CD4-positive, alpha-beta T cell treated with Interferon alpha-2 for 1 hour (primary cell): ENCODE results near the gene KCND2.
"Not testable (repeated sequence)": the region's sequence is repeated elsewhere in the genome, so short reads cannot be mapped to it uniquely, and the experiment has no call there.

ENCODE experiments used
- DNase-seq, 2 donors: peaks; one replicate each; pipeline ENCODE4 v3.0.0-alpha.2; 2020 to 2022

Gene KCND2

DNA sequence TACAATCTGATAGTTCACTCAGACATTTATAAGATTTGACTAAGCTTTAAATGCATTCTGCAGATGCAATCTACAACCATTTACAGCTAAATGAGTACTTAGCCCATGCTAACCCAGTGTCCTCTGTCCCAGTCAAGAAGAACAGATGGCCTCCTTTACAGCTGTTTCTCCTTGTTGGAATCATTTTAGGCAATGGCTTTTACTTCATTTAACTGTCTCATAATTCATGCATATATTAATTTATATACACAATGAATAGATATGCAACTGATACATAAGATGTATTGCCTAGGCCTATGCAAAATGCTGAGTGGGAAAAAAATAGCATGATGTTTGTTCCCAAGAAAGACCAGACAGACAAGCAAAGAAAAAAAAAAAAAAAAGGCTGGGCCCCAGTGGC lies 502.8 kb downstream of the KCND2 start:
- DNase-seq, result no peak

DNA sequence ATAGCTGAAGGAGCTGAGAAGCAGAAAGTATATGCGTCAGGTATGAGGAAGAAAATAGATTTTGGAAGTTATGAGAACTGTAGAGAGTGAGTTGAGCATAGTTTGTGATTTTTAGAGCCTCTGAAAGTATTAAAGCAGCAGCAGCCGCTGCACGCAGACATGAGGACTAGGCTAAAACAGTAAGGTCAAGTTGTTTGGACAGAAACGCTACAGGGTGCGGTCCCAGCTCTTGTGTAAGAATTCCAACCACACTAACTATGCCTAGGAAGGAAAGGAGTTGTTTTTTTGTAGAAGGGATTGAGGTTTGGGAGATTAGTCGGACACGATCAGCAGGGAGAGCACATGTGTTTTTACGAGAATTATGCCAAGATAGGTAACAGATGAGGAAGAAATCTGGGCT lies 506.1 kb downstream of the KCND2 start:
- not testable (repeated sequence) for DNase-seq

DNA sequence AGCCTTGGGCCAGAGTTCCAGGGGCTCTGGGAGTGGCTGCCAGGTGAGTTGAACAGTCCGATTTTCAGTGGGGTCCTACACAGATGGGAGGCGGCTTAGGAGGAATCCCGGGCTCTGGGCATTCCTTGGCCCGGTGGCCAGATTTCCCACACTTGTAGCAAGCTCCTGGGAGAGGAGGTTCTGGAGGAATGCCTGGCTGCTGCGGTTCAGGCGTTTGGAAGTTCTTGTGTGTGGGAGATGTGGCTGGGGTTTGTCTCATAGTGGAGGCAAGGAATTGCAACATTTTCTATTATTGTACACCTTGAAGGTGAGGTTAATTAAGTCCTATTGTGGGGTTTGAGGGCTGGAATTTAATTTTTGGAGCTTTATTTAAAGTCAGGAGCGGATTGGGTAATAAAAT lies 507.5 kb downstream of the KCND2 start:
- not testable (repeated sequence) for DNase-seq

DNA sequence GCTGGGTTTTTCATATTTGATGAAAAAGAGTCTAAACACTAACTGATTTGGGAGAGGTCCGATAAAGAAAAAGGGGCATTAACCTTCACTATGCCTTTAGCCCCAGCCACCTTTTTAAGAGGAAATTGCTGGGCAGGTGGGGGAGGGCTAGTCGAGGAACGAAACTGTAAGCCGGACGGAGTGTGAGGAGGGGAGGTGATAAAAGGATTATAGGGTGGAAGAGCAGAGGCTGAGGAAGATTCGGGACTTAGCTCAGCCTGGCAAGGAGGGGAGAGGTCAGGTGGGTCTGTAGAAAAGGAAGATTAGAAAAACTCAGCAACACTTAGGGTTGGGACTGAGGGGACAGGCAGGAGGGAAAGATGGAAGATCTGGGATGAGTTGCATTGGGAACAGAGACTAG lies 508.0 kb downstream of the KCND2 start:
- no peak for DNase-seq

DNA sequence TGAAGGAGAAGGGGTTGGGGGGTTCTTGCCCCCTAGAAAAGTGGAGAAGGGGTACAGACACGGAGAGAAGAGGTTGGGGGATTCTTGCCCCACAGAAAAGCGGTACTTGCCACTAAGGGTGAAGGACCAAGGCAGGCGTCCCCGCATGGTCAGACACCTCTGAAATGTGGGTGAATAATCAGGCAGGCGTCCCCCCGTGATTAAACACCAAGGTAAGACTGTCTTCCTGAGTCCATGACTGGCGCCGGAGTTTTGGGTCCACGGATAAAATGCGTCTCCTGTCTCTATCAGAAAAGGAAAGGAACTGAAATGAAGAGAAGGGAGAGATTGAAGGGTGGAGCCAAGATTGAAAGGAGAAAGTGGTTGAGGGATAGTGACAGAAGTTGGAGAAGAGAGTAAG lies 508.9 kb downstream of the KCND2 start:
- DNase-seq, result not testable (repeated sequence)

DNA sequence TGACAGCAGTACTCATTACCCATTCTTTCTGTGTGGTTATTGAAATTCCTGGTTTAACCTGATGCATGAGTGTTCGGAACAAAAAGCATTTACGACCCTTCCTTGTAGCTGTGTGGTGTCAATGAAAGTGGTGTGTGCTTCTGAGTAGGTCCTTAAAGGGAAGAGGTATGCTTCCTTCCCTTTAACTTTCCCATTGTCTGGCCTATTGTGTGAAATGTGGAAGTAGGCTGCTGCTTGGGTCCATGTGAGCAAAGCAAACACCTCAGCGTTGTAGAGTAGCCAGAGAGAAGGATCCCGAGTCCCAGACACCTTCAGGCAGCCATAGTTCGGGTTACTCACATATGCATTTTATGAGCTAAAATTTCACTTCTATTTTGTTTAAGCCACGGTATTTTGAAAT lies 510.3 kb downstream of the KCND2 start:
- no peak for DNase-seq

DNA sequence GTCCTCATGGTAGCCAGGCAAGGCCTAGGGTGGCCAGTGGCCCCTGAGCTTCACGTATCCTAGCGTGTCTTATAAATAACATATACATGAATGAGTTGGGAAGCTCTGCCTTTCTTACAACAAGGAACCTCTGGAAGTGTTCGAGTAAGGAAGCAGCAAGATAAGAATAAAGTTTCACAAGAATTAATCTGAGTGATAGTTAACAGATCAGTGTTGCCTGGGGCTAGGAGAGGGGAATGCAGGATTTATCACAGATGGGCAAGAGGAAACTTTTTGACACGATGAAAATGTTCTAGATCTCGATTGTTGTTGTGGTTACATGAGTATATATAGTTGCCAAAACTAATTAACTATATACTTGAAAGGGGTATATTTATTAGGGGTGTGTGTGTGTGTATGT lies 510.7 kb downstream of the KCND2 start:
- DNase-seq, result no peak

DNA sequence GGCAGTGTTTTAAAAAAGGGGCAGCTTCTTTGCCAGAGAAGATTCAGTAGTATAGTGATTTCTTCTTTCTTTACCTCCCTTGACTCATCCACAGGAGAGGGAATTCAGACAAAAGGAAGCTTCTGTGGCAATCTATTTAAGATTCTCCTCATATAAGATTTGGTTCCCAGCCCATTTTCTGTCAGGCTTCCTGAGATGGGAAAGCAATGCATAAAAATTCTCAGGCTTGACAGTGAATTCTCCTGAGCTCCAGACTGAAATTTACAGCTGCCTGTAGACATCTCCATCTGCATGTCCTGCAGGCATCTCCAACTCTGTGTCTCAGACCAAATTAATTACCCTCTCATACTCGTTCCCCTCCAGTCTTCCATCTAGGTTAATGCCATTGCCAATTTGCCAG lies 512.1 kb downstream of the KCND2 start:
- DNase-seq, result no peak

DNA sequence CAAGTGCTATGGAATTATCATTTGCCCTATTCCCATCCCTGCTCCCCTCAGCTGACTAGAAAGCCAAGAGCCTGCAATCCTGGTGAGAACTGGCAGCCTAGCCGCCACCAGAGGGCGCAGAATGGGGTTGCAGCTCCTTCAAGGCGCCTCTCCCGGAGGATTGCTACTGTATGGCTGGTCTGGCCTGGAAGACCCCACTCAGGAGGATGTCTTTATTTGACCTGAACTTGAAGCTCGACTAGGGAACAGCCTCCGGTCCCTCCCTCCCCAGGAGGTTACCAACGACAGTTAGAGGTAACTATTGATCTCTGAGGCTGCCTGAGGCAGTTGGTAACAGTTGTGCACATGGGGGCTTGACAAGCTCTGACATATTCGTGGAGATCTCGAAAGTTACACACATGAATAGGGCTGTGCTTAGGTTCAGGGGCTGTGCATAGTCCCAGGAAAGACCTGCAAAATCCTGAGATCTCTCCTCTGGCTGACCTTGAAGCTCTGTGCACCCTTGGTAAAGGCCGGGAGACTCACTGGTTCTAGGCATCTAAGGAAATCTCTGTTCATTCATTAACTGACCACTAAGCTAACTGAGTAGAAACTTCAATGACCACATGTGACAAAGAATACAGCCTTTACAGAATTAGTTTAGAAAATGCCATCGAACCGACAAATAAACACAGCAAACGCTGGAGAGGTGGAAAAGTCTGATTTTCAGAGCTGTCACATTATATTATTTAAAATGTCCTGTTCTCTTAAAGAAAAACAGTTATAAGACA lies 519.3 kb downstream of the KCND2 start:
- DNase-seq, result peak; percentile 33 to 51

DNA sequence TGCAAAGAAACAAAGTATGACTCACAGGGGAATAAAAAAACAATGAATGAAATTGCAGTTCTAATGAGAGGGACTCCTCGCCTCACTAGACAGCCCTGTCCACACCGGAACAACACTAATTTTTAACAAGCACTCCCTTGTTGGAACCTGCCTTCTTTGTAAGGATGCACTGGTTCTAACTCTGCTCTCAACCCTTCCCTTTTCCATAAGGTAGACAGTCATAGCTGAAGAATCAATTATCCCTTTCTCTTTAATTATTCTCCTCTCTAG lies 519.8 kb downstream of the KCND2 start:
- no peak for DNase-seq

DNA sequence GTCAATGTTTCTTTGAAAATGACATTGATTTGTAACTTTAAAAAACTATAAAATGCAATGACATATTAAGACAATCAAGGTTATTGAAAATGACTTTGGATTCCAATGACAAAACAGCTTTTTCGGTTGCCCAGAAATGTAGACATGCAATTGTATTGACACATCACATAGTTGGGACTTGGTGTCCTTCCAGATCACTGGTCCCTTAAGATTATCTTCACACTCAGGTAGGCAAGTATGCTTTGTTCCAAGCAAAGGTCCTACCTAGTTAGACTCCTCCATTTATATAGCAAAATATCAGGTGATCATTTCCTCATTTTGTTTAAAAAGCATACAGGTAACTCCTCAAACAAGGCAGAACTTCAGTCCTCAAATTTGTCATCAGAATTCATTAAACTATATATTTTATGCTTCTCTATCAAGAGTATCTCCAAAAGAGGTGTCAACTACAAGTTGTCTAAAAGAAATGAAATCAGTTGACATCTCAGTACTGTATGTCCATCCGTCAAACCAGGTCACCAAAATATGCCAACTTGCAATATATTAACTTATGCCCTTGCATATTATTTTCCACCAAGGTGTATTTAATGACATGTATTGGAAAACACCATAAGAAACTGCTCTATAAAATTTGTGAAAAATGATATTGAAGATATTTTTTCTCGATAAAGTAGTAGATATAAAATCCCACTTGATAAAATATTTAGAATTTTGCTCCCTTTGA lies 520.4 kb downstream of the KCND2 start:
- DNase-seq, result no peak

DNA sequence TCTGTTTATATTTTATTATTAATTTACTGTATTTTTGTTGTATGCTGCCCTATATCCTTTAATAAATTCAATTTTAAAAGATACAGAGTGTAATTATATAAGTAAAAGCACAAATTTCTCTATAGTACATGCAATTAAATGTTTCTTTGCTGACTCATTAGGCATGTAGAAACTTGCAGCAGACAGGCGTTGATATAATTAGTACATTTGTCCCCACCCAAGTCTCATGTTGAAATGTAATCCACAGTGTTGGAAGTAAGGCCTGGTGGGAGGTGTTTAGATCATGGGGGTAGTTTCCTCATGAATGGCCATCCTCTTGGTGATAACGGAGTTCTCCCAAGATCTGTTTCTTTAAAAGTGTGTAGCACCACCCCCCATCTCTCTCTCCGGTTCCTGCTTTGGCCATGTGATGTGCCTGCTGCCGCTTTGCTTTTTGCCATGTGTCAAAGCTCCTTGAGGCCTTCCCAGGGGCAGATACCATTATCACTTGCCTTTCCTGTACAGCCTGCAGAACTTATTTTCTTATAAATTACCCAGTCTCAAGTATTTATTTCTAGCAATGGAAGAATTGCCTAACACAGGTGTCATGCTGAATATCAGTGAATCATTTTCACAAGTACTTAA lies 521.2 kb downstream of the KCND2 start:
- DNase-seq, result no peak

DNA sequence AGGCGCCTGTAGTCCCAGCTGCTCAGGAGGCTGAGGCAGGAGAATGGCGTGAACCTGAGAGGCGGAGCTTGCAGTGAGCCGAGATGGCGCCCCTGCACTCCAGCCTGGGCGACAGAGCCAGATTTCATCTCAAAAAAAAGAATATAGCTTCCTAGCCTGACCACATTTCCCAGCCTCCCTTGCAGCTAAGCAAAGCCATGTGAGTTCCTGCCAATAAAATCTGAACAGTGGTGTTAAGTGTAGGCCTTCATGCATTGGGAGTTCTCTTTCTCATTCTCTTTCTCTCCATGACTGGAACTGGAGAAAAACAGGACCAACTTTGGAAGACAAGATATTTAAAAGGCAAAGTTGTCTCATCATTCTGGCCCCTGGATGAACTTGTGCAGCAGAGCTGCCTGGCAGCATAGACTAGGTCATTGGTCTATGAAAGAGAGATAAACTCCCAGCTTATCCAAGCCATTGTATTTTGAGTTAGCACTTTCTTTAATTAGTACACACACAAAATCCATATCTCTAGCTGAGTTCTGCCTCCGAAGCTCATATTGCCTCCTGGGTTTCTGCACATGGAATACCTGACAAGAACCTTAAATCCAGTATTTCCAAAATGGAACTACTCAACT lies 524.2 kb downstream of the KCND2 start:
- DNase-seq, result no peak

DNA sequence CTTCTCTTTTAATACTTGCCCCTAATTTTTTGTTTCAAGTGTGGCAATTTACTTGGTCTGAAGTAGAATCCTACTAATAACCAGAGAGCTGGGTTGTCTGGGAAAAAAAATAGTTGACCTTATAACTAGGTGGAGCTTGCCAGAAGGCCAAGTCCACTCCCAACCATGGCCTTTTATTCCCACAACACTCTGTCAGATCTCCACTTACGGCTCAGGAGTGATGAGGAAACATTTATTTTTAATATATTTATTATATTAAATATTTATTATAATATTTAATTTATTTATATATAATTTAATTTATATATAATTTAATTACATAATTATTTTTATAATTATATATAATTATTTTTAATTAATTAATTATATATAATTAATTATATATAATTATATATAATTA lies 526.2 kb downstream of the KCND2 start:
- no peak for DNase-seq
